Smooth muscle cell (in vitro differentiated cells): ENCODE measurements around the gene OR13H1. TPM values are rescaled to one million over a fixed set of nuclear protein-coding genes. Genes with fewer than 3 reads are reported as not detected.
"Not testable (repeated sequence)": the region's sequence is repeated elsewhere in the genome, so short reads cannot be mapped to it uniquely, and the experiment has no call there.

Experiments
- DNase-seq: peaks from one replicate; lab custom pipeline; 2025; ENCODE audit not compliant: unreplicated experiment; lab: John Stamatoyannopoulos, UW
- H2AFZ ChIP-seq: fragments of 200-600 bp; sonication (generic); 2 replicates; pipeline ENCODE4 v1.6.0; 2016; ENCODE audit warnings: antibody characterized with exemption, low read depth, mild to moderate bottlenecking
- H3F3A ChIP-seq: fragments of 200-600 bp; sonication (generic); 2 replicates; pipeline ENCODE4 v1.6.0; 2017; ENCODE audit warnings: antibody characterized with exemption, low read depth
- H3K27ac ChIP-seq: fragments of 200-600 bp; sonication (generic); 2 replicates; pipeline ENCODE4 v1.5.1; 2016; ENCODE audit warnings: low read depth, mild to moderate bottlenecking
- H3K27me3 ChIP-seq: fragments of 200-600 bp; sonication (generic); 2 replicates; pipeline ENCODE4 v1.6.1; 2016; ENCODE audit warnings: low read depth, mild to moderate bottlenecking
- H3K36me3 ChIP-seq: fragments of 200-600 bp; sonication (generic); 2 replicates; pipeline ENCODE4 v1.5.1; 2016; ENCODE audit warnings: low read depth
- H3K4me1 ChIP-seq: fragments of 200-600 bp; sonication (generic); 2 replicates; pipeline ENCODE4 v1.5.1; 2016; ENCODE audit warnings: low read depth
- H3K4me2 ChIP-seq: fragments of 200-600 bp; sonication (generic); 2 replicates; pipeline ENCODE4 v1.6.0; 2016; ENCODE audit warnings: mild to moderate bottlenecking
- H3K4me3 ChIP-seq: fragments of 200-600 bp; sonication (generic); 2 replicates; pipeline ENCODE4 v1.5.1; 2016; ENCODE audit warnings: mild to moderate bottlenecking
- H3K79me2 ChIP-seq: fragments of 200-600 bp; sonication (generic); 2 replicates; pipeline ENCODE4 v1.6.0; 2016; ENCODE audit warnings: low read depth, mild to moderate bottlenecking
- H3K9ac ChIP-seq: fragments of 200-600 bp; sonication (generic); 2 replicates; pipeline ENCODE4 v1.6.0; 2016; ENCODE audit warnings: low read depth
- H3K9me3 ChIP-seq: fragments of 200-600 bp; sonication (generic); replicated peaks from 2 replicates; pipeline ENCODE4 v1.5.1; 2016; ENCODE audit warnings: low read depth
- H4K20me1 ChIP-seq: fragments of 200-600 bp; sonication (generic); 2 replicates; pipeline ENCODE4 v1.6.0; 2016; ENCODE audit warnings: low read depth
- CTCF ChIP-seq: fragments of 200-600 bp; sonication (generic); IDR thresholded peaks from 2 replicates; pipeline ENCODE4 v1.5.1; 2017; ENCODE audit warnings: borderline replicate concordance, mild to moderate bottlenecking, antibody characterized with exemption; ENCODE audit not compliant: insufficient read depth, poor library complexity, severe bottlenecking
- WGBS: methylation state at CpG from one replicate; pipeline ENCODE4 v1.1.7; 2016; ENCODE audit warnings: low lambda C conversion rate; 5-methylcytosine and 5-hydroxymethylcytosine counted together
- polyA plus RNA-seq: library from polyadenylated mRNA; unstranded; fragments of >200 nt; fragmentation: Nextera tagmentation; extraction: Ambion mirVana; gene quantifications from 2 replicates; pipeline ENCODE4 v1.2.1, GENCODE V29; 2016
- total RNA-seq: library from RNA; depleted of rRNA; stranded (reverse); fragments of >200 nt; gene quantifications from 2 replicates; pipeline ENCODE4 v1.2.3, GENCODE V29; 2014

OR13H1 gene
- total and polyA plus RNA-seq, 2 experiments from 2014 or later, result 0.15 TPM; not detected in 1

GRCh38 chrX:131544218-131544617 lies 344 bp downstream of the OR13H1 start:
- H2AFZ ChIP-seq, result no peak overlapping the region
- no peak overlapping the region for H3K27ac ChIP-seq
- WGBS, result 72% methylated on average over 4 of the region's 4 CpGs
- peaks cover 2% of the 10 kb centered on the region for H3K79me2 ChIP-seq
- H3K4me3 ChIP-seq, result no peak overlapping the region
- no peaks in the 10 kb centered on the region for H3K27me3 ChIP-seq
- H3K36me3 ChIP-seq, result no peaks in the 10 kb centered on the region
- H3K4me1 ChIP-seq, result no peaks in the 10 kb centered on the region
- no peak overlapping the region for H3K4me2 ChIP-seq
- H4K20me1 ChIP-seq, result peaks cover 4% of the 10 kb centered on the region
- no peaks in the 10 kb centered on the region for H3F3A ChIP-seq
- no peak for TF ChIP-seq CTCF
- H3K9me3 ChIP-seq, result no peaks in the 10 kb centered on the region
- no peak for DNase-seq
- H3K9ac ChIP-seq, result no peak overlapping the region

- WGBS, result 45% methylated on average over 2 of the region's 2 CpGs
- H2AFZ ChIP-seq, result no peak overlapping the region
- H4K20me1 ChIP-seq, result peaks cover 13% of the 10 kb centered on the region
- no peak overlapping the region for H3K9ac ChIP-seq
- no peak overlapping the region for H3K27ac ChIP-seq
- no peaks in the 10 kb centered on the region for H3K4me1 ChIP-seq
- no peaks in the 10 kb centered on the region for H3K36me3 ChIP-seq
- H3K4me2 ChIP-seq, result no peak overlapping the region
- TF ChIP-seq CTCF, result no peak
- H3K9me3 ChIP-seq, result no peaks in the 10 kb centered on the region
- H3K27me3 ChIP-seq, result no peaks in the 10 kb centered on the region
- no peak for DNase-seq
- peaks cover 2% of the 10 kb centered on the region for H3K79me2 ChIP-seq
- H3K4me3 ChIP-seq, result no peak overlapping the region
- no peaks in the 10 kb centered on the region for H3F3A ChIP-seq
Measured at GRCh38 chrX:131549011-131549410, 5.1 kb downstream of the OR13H1 start.

- not testable (repeated sequence) for H3K4me2 ChIP-seq, H4K20me1 ChIP-seq
- 80% methylated on average over 10 of the region's 10 CpGs for WGBS
Measured at GRCh38 chrX:131552453-131552852, 8.6 kb downstream of the OR13H1 start.

GRCh38 chrX:131558562-131558961 lies 14.7 kb downstream of the OR13H1 start:
- Histone ChIP-seq H3K27ac (no peak overlapping the region), H3K9me3 (no peaks in the 10 kb centered on the region), H2AFZ (no peak overlapping the region), H3K9ac (no peak overlapping the region), H3K4me1 (no peaks in the 10 kb centered on the region), H3K4me3 (no peak overlapping the region), H3K27me3 (no peaks in the 10 kb centered on the region), H3K79me2 (peaks cover 3% of the 10 kb centered on the region), H3K36me3 (no peaks in the 10 kb centered on the region), H4K20me1 (no peaks in the 10 kb centered on the region), H3K4me2 (no peak overlapping the region), H3F3A (no peaks in the 10 kb centered on the region)
- WGBS, result 71% methylated on average over 4 of the region's 4 CpGs
- no peak for DNase-seq
- TF ChIP-seq CTCF, result no peak

More at GRCh38 chrX:131552453-131552852, 8.6 kb downstream of the OR13H1 start:
- H3K27ac ChIP-seq, DNase-seq, H3K27me3 ChIP-seq, H3K4me3 ChIP-seq, H3K4me1 ChIP-seq, H2AFZ ChIP-seq, H3K9ac ChIP-seq, H3K9me3 ChIP-seq, H3F3A ChIP-seq, H3K36me3 ChIP-seq, H3K79me2 ChIP-seq: not testable (repeated sequence)
